Stimulated activated CD4-positive, alpha-beta T cell treated with anti-CD3 and anti-CD28 coated beads, Interleukin-12 subunit alpha, Interleukin-12 subunit beta, amount 100 ng/mL, for 24 hours (primary cell): ENCODE data around the gene KIF26A.
"Not testable (repeated sequence)": the region's sequence is repeated elsewhere in the genome, so short reads cannot be mapped to it uniquely, and the experiment has no call there.

Experiments used
- DNase-seq, 2 experiments: peaks; one replicate each; pipeline ENCODE4 v3.0.0-alpha.2; 2020; ENCODE audit warnings: low read depth in 2 of 2

Gene KIF26A

GRCh38 chr14:104143521-104144452 lies 5.4 kb downstream of the KIF26A start:
- no peak for DNase-seq

DNA sequence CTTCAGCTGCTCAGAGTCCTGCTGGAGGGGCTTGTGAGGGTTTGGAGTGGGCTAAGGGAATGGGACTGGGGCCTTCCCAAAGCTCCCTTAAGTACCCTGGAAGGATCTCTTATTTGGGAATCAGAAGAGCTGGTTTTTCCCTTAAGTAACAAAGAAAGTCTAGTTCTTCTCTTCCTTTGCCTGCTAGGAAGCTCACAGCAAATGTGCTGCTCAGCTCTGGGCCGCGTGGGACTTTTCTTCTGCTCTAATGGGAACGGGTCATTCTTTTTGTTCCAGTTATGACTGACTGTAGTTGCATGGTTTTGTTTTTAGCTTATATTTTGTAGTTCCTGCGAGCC lies 6.0 kb downstream of the KIF26A start:
- DNase-seq = no peak

DNA sequence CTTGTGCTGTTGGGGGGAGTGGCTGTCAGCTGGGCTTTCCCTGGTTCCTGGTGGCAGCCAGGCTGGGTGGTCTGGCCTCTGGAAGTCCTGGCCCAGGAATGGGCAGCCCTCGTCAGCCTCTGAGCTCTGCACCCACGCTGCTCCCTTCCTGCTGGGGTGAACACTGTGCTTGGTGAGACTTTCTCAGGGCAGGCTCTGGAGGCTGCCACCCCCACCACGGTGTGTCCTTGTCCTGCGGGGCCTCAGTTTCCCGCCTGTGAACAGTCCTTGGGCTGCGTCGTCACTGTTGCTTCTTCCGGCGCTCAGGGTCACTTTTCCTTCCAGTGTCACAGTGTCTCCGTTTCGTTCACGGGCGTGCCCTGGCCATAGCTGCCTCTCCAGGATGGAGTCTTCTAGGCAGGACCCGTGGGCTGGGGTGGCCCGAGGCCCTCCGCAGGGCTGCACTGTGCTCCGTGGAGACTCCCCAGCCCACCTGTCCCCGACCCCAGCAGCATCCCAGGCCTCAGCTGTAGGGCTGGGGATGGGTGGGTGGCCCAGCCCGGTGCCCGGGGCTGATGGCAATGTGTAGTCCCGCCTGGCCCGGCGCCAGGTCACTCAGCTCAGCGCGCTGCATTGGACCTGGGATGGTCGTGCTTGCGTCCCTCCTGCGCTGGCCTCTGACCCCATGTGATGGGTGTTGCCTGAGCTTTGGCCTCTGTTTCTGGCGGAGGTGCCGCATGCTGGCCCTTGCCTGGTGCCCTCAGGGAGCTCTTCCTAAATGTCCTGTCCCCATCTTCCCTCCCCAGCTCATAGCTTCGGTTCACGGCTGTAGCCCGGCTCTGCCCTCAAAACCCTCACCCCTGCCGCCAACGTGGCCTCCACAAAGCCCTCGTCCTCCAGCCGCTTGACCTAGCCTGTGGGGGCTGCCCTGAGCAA lies 6.8 kb downstream of the KIF26A start:
- DNase-seq = no peak

GRCh38 chr14:104145826-104146601 lies 7.6 kb downstream of the KIF26A start:
- DNase-seq = no peak

GRCh38 chr14:104146651-104147345 lies 8.4 kb downstream of the KIF26A start:
- no peak for DNase-seq

GRCh38 chr14:104147346-104148125 lies 9.1 kb downstream of the KIF26A start:
- no peak for DNase-seq

DNA sequence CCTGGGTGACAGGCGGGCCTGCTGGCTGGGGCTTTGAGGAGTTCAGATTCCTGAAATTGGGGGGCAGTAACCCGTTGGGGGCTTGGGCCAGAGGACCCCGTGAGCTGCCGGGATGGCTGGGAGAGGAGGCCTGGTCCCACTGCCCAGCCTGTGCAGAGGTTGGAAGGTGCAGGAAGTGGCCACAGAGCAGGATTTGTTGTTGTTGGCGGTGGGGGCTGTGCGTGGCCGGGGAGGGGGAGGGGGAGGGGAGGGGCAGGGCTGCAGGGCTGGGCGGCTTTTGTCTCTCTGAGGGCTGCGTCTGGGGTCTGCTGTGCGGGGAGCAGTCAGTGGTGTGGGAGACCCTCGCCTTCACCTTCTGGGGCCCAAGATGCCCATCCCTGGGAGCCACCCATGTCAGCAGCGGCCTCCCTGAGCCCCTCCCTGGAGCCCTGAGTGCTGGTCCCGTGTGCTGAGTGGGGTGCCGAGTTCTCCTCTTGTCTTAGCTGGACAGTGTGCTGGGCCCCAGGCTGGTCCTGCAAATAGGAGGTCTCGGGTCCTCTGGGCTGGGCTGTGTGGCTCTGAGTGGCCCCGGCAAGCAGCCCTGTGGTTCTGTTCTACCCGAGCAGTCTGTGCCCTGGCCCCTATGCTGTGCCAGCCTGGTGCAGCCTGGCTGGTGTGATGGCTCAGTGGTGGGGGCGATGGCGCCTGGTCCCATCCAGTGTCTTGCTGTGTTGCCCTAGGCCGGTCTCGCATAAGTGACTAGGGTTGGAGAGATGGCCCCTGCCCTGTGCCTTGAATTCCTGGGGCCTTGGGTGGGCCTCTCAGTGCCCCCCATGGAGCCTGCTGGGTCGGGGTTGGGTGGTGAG lies 10.3 kb downstream of the KIF26A start:
- DNase-seq = no peak

DNA sequence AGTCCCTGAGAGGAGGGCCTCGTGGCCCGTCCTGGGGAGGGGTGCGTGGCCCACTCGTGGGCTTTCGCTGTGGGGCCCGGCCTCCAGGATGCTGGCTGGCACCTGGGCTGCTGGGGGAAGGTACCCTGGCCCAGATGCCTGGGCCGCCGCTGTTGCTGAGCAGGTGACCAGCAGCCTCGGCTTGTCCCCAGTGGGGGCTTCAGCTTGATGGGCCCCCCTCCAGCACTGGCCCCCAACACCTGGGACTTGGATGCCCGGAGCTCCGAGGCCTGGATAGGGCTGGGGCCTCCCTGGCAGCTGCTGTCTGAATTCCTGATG lies 10.8 kb downstream of the KIF26A start:
- no peak for DNase-seq

DNA sequence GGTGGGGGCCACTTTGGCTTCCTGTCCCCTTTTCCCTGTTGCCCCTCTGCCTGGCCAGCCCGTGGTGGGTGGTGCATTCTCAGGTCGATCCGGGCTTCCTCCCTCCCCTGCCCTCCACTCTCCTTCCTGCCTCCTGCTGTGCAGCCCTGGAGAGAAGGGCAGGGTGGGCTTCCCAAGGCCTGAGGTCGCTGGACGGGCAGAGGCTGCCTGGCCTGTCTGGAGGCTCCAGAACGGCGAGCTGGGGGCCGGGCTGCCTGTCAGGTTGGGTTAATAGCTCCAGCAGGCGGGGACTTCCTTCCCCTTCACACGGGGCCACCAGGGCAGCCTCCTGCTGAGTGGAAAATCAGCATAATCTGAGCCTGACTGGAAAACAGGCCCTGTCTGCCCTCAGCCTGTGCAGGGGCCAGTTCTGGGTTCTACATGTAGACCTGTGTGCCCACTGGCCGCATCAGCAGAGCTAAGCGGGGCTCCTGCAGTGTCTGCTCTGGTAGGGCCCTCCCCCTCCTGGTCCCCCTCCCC lies 11.3 kb downstream of the KIF26A start:
- no peak for DNase-seq

- no peak for DNase-seq
Observed at GRCh38 chr14:104150136-104151025, 12.0 kb downstream of the KIF26A start.

DNA sequence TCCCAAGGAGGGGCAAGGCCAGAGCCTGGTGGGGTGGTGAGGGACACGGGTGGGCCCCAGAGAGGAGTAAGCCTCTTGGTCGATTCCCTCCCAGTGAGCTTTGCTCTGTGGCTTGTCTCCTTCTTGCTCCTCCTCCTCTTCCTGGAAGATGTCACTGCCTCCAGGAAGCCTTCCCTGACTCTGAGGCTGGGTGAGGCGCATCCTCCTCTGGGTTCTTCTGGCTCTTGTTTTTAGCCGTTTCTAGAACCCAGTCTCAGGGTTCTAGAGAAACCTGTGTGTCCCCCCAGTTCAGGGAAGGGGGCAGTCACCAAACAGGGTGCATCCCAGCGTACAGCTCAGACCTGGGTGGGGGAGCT lies 12.6 kb downstream of the KIF26A start:
- no peak for DNase-seq

DNA sequence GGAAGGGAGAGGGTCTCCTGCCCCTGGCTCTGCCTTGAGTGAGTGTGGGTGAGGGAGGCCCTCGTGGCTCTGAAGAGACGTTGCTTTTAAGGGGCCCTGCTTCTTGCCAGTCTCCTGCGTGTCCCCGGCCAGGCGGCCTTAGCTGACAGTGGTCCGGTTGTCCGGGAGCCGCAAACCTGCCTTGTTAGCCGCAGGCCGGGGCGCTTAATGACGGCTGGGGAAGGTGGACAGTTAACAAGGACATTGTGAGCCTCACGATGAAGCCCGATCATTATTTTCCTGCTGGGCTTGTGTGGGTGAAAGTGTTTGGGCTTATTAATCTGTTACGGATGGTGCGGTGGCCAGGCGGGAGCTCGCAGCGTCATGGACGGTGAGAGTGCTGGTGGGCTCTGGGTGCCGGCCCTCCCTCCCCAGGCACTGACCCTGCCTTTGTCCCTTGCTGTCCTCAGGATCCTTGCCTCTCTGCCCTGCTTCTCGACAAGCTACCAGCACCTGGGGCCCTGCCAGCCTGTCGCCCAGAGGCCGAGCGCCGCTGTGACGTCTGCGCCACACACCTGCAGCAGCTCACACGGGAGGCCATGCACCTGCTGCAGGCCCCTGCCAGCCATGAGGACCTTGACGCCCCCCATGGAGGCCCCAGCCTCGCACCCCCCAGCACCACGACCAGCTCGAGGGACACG lies 13.3 kb downstream of the KIF26A start:
- no peak for DNase-seq

DNA sequence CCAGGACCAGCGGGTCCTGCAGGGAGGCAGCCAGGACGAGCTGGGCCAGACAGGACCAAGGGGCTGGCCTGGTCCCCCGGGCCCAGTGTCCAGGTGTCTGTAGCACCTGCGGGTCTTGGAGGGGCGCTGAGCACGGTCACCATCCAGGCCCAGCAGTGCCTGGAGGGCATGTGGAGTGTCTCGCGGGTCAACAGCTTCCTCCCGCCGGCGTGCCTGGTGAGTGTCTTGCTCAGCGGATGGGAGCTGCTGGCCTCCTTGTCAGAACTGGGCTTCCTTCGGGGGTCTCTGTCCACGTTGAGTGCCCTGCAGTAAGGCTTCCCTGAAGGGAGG lies 13.8 kb downstream of the KIF26A start:
- no peak for DNase-seq

DNA sequence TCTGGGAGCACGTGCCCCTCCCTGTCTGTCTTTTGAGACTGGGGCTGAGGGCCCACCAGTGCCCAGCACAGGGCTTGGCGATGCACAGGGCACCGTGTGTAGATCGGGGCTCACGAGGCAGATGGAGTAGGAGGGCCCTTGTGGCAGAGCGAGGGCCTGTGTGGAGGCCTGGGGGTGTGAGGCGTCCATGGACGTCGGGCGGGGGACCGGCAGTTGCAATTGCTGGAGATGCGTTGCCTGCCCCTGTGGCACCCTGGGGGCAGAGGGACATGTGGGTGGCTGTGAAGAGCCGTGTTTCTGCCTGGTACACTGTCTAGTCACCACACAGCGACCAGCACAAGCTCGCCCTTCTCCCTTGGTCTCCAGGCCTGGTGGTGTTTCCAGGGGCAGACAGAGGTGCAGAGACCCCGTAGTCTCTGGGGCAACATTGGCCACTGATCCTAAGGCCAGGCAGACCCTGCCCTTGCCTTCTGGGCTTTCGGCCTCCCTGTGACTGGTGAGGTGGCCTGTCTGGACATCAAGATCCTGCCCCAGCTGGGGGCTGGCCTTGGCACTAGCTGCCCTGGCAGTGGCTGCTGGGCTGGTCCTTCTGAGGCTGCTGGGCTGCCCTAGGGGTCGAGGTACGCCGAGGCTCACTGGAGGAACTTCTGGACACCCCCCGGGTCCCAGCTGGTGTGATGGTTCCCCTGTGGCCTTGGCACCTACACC lies 14.5 kb downstream of the KIF26A start:
- DNase-seq = no peak

DNA sequence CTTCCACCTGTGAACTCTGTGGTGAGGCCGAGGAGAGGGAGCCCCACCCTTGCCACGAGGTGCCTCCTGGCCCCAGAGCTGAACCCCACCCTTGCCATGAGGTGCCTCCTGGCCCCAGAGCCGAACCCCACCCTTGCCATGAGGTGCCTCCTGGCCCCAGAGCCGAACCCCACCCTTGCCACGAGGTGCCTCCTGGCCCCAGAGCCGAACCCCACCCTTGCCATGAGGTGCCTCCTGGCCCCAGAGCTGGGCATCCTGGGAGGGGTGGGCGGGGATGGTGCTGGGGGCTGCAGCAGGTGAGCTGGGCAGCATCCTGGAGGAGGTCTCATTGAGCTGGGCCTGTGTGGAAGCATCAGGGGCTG lies 15.0 kb downstream of the KIF26A start:
- not testable (repeated sequence) for DNase-seq

DNA sequence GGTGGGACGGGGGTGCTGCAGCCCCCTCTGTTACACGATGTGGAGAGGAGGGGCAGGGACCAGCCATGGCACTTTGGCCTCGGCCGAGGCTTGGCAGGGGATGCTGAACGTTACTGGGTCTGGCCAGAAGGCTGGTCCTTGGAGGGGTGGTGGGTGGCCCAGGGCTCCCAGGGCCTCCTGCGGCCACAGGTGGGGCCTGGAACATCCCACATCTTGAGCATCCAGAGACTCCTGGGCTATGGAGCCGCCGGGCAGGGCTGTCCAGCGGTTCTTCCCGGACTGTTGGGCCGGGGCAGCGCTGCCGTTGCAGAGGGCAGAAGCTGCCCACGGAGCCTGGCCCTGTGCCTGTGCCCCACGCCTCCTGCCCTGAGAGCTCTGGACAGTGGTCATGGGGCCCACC lies 15.9 kb downstream of the KIF26A start:
- no peak for DNase-seq

- no peak for DNase-seq
Observed at GRCh38 chr14:104155513-104155912, 17.1 kb downstream of the KIF26A start.

- DNase-seq = no peak
Observed at GRCh38 chr14:104156142-104156541, 17.8 kb downstream of the KIF26A start.
